ENCODE measurements around the gene ST8SIA1.
"Not testable (repeated sequence)": the region's sequence is repeated elsewhere in the genome, so short reads cannot be mapped to it uniquely, and the experiment has no call there.

ST8SIA1 gene

DNA sequence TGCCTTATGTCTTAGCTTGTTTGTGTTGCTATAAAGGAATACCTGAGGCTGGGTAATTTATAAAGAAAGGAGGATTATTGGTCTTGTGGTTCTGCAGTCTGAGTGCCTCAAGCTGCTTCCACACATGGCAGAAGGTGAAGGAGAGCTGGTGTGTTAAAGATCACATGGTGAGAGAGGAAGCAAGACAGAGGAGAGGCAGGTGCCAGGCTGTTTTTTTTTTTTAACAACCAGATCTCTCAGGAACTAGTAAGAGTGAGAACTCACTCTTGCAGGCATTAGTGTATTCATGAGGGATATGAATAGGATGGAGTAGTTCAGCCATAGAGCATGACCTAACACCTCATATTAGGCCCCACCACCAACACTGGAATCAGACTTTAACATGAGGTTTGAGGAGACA lies 165.1 kb downstream of the ST8SIA1 start:
- no peak for DNase-seq (ENCODE audit: low read depth)

DNA sequence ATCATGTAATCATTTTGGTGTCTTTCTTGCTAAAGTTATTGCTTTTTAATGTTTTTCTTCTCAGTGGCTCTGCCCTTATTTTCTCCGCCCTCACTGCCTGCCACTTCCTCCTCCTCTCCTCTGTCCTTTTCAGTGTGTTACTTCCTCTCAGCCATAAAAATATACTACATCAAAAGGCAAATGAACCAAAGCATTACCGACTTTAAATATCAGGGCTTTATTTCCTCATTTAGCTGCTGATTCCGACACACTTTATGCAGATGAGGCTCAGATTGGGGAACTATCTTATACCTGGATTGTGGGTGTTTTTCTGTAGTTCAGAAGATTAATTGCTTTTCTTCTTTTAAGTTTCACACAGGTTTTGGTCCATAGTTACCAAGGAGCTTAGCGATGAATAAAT lies 170.4 kb downstream of the ST8SIA1 start:
- no peak for DNase-seq (ENCODE audit: low read depth)

DNA sequence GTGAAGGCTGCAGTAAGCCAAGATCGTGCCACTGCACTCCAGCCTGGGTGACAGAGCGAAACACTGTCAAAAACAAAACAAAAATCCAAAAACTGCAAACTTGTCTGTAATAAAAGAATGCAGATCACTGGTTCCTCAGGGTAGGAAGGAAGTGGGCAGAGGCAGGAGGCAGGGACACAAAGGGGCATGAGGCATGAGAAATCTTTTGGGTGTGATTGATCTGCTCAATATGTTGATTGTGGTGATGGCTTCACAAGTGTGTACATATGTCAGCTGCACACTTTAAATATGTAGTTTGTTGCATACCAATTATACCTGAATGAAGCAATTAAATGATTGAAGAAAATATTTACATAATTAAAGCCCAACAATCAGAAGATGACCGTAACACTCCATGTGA lies 170.9 kb downstream of the ST8SIA1 start:
- no peak for DNase-seq (ENCODE audit: low read depth)

DNA sequence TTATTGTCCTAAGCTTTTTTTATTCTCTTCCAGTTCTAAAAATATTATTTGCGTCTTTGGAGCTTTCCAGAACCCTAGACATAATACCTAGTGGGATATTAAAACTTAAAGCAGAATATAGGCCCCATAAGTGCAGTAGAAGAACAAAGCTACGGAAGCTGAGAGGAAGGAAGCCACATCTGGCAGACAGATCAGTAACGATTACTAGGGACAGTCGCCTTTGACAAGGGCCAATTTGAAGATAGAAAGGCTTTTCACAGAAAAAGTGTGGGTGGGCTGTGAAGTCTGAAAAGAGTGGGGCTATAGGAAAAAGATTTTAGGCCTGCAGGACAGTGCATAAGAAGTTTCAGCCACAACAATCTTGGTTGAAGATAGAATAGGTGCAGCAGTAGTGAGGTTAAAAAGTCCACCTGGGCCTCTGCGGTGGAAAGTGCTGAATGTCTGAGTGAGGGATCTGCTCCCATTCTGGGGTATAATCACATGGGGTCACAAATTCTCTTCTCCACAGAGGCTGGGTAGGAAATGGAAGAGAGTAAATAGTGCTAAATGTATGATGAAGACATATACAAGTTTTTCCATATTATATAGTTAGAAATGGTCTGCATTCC lies 174.0 kb downstream of the ST8SIA1 start:
- no peak for DNase-seq (ENCODE audit: low read depth)

DNA sequence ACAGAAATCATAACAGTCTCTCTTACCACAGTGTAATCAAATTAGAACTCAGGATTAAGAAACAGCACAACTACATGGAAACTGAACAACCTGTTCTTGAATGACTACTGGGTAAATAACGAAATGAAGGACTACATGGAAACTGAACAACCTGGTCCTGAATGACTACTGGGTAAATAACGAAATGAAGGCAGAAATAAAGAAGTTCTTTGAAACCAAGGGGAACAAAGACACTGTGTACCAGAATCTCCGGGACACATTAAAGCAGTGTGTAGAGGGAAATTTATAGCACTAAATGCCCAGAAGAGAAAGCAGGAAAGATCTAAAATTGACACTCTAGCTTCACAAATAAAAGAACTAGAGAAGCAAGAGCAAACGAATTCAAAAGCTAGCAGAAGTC lies 185.2 kb downstream of the ST8SIA1 start:
- DNase-seq (ENCODE audit: low read depth), result not testable (repeated sequence)

DNA sequence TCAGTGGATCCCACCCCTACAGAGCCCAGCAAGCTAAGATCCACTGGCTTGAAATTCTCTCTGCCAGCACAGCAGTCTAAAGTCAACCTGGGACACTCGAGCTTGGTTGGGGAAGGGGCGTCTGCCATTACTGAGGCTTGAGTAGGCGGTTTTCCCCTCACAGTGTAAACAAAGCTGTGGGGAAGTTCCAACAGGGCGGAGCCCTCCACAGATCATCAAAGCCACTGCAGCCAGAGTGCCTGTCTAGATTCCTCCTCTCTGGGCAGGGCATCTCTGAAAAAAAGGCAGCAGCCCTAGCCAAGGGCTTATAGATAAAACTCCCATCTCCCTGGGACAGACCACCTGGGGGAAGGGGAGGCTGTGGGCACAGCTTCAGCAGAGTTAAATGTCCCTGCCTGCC lies 187.8 kb downstream of the ST8SIA1 start:
- not testable (repeated sequence) for DNase-seq (ENCODE audit: low read depth)
